Astrocyte (in vitro differentiated cells and primary cell): Measurements from ENCODE around the gene CDK8.

Experiments used
- EZH2 ChIP-seq: IDR thresholded peaks from 2 replicates; pipeline ENCODE4 v1.6.1; 2012; ENCODE audit warnings: mild to moderate bottlenecking, low read length, inconsistent platforms; ENCODE audit not compliant: insufficient read depth
- TF ChIP-seq, protein P1 (sequence below): IDR thresholded peaks from 2 replicates; pipeline ENCODE4 v1.5.1; 2011; ENCODE audit warnings: low read depth, mild to moderate bottlenecking, inconsistent platforms, low read length, moderate library complexity; ENCODE audit not compliant: insufficient read depth

- TF ChIP-seq, protein P1, sequence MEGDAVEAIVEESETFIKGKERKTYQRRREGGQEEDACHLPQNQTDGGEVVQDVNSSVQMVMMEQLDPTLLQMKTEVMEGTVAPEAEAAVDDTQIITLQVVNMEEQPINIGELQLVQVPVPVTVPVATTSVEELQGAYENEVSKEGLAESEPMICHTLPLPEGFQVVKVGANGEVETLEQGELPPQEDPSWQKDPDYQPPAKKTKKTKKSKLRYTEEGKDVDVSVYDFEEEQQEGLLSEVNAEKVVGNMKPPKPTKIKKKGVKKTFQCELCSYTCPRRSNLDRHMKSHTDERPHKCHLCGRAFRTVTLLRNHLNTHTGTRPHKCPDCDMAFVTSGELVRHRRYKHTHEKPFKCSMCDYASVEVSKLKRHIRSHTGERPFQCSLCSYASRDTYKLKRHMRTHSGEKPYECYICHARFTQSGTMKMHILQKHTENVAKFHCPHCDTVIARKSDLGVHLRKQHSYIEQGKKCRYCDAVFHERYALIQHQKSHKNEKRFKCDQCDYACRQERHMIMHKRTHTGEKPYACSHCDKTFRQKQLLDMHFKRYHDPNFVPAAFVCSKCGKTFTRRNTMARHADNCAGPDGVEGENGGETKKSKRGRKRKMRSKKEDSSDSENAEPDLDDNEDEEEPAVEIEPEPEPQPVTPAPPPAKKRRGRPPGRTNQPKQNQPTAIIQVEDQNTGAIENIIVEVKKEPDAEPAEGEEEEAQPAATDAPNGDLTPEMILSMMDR, result no peak
- TF ChIP-seq EZH2, result no peak
These were observed 179.8 kb downstream of the CDK8 start for GRCh38 chr13:26433776-26434175.
